ENCODE results near the gene C11orf21. TPM values are rescaled to one million over a fixed set of nuclear protein-coding genes. Genes with fewer than 3 reads are reported as not detected.

The C11orf21 gene
- total and polyA plus RNA-seq, 10 of the 15 experiments (the other 5 are each of a cell fraction or from before 2014, with no cell fraction given) = 0.04 to 0.26 (median 0.11) TPM; not detected in 7

DNA sequence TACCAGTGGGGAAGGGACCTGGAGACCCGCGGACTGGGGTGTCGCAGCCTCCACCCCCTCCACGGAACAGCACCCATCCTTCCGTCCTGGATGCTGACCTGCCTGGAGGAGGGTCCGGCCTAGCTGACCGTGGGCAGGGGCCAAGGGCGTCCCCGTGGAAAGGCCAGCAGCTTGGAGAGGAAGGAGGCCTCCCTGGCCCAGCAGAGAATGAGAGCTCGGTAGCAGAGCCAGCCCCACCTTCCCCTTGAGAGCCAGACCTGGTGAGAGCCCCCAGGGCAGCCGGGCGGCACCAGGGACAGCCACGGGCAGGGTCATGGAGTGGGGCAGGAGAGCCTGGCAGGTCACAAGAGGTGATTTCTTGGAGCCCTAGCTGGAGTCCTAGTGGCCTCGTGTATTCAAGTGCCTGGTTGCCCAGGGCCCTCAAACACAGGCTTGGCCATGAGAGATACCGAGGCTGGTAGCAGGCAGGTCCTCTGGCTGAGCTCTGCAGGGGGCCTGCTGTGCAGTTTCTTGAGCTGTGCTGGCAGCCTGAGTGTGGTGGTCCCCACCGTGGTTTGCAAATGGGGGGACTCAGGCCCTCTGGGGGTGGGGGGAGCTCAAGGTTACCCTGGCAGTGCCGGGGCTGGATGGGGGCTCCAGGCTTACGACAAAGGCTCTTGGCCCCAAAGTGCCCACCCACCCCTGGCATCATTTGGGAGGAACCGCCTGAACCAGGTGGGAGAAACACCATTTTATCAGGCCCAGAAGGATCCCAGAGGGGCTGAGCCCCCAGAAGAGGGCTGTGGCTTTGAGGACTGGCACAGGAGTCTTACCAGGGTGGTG lies 7.7 kb upstream of the C11orf21 start:
- ChIA-PET POLR2A (no interaction called here), CTCF (interaction anchor here (3.2 kb wide), 1 partner anchor 111 kb away, joined by 19 read pairs; no protein-coding TSS in a partner anchor), SMC1A (ENCODE audit: uncharacterized antibody, unreplicated experiment) (interaction anchor here (0.7 to 1.0 kb wide), 2 partner anchors 110 to 111 kb away, joined by 3 to 4 read pairs; no protein-coding TSS in a partner anchor), RAD21 (ENCODE audit: unreplicated experiment) (interaction anchor here (0.5 to 1.2 kb wide), 2 partner anchors 109 to 110 kb away, joined by 3 read pairs; no protein-coding TSS in a partner anchor)
- Histone ChIP-seq H3K79me2 (ENCODE audit: control insufficient read depth, insufficient read depth, low read length) (no peaks in the 10 kb centered on the region), H3K4me2 (ENCODE audit: control insufficient read depth, insufficient read depth) (no peak overlapping the region), H3K36me3 (ENCODE audit: control insufficient read depth in 2 of 2, insufficient read depth in 2 of 2, low read length in 1 of 2) (no peaks in the 10 kb centered on the region), H2AFZ (ENCODE audit: control insufficient read depth, low read depth, low read length) (no peak overlapping the region), H3K27me3 (replicated peaks in 1 of 2; ENCODE audit: control insufficient read depth in 2 of 2, insufficient read depth in 2 of 2, low read length in 1 of 2) (no peaks in the 10 kb centered on the region), H3K9me3 (replicated peaks; ENCODE audit: control insufficient read depth, insufficient read depth, low read length) (no peaks in the 10 kb centered on the region), H3K4me1 (ENCODE audit: control insufficient read depth, insufficient read depth, low read length) (no peaks in the 10 kb centered on the region), H3K4me3 (no peak overlapping the region), H3K27ac (ENCODE audit: control insufficient read depth, insufficient read depth) (no peak overlapping the region), H3K9ac (ENCODE audit: control insufficient read depth, insufficient read depth, low read length) (no peak overlapping the region), H4K20me1 (ENCODE audit: control insufficient read depth, insufficient read depth) (no peaks in the 10 kb centered on the region)
- no TSS peak for BruUV-seq (replicated peaks)
- intact Hi-C loops (cut with micrococcal nuclease; ENCODE audit: unreplicated experiment) = no loop called here
- ATAC-seq = no peak
- 28% methylated on average over 17 of the region's 19 CpGs for WGBS (ENCODE audit: insufficient coverage, insufficient replicate concordance, low lambda C conversion rate, missing lambda C conversion rate)
- no peak for DNase-seq (ENCODE audit: low read depth, low spot score)
- FAIRE-seq = no peak
- in situ Hi-C loops (cut with MboI) = loop anchor here (5.0 kb wide), 1 partner anchor 108 kb away; no protein-coding TSS in a partner anchor
- TF ChIP-seq, protein P1, sequence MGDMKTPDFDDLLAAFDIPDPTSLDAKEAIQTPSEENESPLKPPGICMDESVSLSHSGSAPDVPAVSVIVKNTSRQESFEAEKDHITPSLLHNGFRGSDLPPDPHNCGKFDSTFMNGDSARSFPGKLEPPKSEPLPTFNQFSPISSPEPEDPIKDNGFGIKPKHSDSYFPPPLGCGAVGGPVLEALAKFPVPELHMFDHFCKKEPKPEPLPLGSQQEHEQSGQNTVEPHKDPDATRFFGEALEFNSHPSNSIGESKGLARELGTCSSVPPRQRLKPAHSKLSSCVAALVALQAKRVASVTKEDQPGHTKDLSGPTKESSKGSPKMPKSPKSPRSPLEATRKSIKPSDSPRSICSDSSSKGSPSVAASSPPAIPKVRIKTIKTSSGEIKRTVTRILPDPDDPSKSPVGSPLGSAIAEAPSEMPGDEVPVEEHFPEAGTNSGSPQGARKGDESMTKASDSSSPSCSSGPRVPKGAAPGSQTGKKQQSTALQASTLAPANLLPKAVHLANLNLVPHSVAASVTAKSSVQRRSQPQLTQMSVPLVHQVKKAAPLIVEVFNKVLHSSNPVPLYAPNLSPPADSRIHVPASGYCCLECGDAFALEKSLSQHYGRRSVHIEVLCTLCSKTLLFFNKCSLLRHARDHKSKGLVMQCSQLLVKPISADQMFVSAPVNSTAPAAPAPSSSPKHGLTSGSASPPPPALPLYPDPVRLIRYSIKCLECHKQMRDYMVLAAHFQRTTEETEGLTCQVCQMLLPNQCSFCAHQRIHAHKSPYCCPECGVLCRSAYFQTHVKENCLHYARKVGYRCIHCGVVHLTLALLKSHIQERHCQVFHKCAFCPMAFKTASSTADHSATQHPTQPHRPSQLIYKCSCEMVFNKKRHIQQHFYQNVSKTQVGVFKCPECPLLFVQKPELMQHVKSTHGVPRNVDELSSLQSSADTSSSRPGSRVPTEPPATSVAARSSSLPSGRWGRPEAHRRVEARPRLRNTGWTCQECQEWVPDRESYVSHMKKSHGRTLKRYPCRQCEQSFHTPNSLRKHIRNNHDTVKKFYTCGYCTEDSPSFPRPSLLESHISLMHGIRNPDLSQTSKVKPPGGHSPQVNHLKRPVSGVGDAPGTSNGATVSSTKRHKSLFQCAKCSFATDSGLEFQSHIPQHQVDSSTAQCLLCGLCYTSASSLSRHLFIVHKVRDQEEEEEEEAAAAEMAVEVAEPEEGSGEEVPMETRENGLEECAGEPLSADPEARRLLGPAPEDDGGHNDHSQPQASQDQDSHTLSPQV (IDR thresholded peaks at IDR 0.05) = no peak
- TF ChIP-seq, protein P2, sequence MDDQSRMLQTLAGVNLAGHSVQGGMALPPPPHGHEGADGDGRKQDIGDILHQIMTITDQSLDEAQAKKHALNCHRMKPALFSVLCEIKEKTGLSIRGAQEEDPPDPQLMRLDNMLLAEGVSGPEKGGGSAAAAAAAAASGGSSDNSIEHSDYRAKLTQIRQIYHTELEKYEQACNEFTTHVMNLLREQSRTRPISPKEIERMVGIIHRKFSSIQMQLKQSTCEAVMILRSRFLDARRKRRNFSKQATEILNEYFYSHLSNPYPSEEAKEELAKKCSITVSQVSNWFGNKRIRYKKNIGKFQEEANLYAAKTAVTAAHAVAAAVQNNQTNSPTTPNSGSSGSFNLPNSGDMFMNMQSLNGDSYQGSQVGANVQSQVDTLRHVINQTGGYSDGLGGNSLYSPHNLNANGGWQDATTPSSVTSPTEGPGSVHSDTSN (IDR thresholded peaks at IDR 0.05; ENCODE audit: insufficient replicate concordance, low read depth, low read length) = no peak
- TF ChIP-seq KAT2A (conservative IDR thresholded peaks at IDR 0.05; ENCODE audit: control insufficient read depth, low read depth, low read length) = no peak
- TF ChIP-seq, protein P3, sequence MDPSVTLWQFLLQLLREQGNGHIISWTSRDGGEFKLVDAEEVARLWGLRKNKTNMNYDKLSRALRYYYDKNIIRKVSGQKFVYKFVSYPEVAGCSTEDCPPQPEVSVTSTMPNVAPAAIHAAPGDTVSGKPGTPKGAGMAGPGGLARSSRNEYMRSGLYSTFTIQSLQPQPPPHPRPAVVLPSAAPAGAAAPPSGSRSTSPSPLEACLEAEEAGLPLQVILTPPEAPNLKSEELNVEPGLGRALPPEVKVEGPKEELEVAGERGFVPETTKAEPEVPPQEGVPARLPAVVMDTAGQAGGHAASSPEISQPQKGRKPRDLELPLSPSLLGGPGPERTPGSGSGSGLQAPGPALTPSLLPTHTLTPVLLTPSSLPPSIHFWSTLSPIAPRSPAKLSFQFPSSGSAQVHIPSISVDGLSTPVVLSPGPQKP (IDR thresholded peaks at IDR 0.05; ENCODE audit: low read depth, low read length) = no peak
- TF ChIP-seq, protein P4, sequence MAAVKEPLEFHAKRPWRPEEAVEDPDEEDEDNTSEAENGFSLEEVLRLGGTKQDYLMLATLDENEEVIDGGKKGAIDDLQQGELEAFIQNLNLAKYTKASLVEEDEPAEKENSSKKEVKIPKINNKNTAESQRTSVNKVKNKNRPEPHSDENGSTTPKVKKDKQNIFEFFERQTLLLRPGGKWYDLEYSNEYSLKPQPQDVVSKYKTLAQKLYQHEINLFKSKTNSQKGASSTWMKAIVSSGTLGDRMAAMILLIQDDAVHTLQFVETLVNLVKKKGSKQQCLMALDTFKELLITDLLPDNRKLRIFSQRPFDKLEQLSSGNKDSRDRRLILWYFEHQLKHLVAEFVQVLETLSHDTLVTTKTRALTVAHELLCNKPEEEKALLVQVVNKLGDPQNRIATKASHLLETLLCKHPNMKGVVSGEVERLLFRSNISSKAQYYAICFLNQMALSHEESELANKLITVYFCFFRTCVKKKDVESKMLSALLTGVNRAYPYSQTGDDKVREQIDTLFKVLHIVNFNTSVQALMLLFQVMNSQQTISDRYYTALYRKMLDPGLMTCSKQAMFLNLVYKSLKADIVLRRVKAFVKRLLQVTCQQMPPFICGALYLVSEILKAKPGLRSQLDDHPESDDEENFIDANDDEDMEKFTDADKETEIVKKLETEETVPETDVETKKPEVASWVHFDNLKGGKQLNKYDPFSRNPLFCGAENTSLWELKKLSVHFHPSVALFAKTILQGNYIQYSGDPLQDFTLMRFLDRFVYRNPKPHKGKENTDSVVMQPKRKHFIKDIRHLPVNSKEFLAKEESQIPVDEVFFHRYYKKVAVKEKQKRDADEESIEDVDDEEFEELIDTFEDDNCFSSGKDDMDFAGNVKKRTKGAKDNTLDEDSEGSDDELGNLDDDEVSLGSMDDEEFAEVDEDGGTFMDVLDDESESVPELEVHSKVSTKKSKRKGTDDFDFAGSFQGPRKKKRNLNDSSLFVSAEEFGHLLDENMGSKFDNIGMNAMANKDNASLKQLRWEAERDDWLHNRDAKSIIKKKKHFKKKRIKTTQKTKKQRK (IDR thresholded peaks at IDR 0.05; ENCODE audit: low read depth, low read length) = no peak
- no peak for TF ChIP-seq CHD1 (IDR thresholded peaks at IDR 0.05; ENCODE audit: low read depth, low read length)
- no peak for TF ChIP-seq EED (IDR thresholded peaks at IDR 0.05; ENCODE audit: low read depth)
- TF ChIP-seq RELA (IDR thresholded peaks at IDR 0.05; ENCODE audit: borderline replicate concordance, partially characterized antibody) = no peak
- TF ChIP-seq NFYA (IDR thresholded peaks at IDR 0.05; ENCODE audit: borderline replicate concordance, low read depth, low read length) = no peak
- no peak for TF ChIP-seq TCF12 (IDR thresholded peaks at IDR 0.05; ENCODE audit: low read depth, low read length)
- no peak for TF ChIP-seq FOXM1 (IDR thresholded peaks at IDR 0.05; ENCODE audit: low read depth, low read length)
- no peak for TF ChIP-seq ETV6 (conservative IDR thresholded peaks at IDR 0.05 in 1 of 2, IDR thresholded peaks at IDR 0.05 in 1 of 2; ENCODE audit: borderline replicate concordance in 1 of 2, low read depth in 1 of 2)
